ENCODE results near the gene ACVRL1. TPM values are rescaled to one million over a fixed set of nuclear protein-coding genes. Genes with fewer than 3 reads are reported as not detected.

ACVRL1 gene
- total RNA-seq, 3 donors from 2014 or later (not counting 1 experiment from before 2014, with no cell fraction given): 0.57 TPM; not detected in 2

- no peaks in the 10 kb centered on the region for H3K9me3 ChIP-seq (ENCODE audit: control insufficient read depth, insufficient read depth, low read length)
- no peak for ATAC-seq
- H3K4me1 Mint-ChIP-seq: peaks cover 0 to 5% of the 10 kb centered on the region in 2 donors
- no peaks in the 10 kb centered on the region for H3K36me3 Mint-ChIP-seq
- WGBS (ENCODE audit: insufficient coverage): 88% methylated on average over 8 of the region's 8 CpGs
- no peak overlapping the region for H3K27ac Mint-ChIP-seq
- H3K4me3 ChIP-seq (ENCODE audit: low read length): no peak overlapping the region
- DNase-seq: no peak
- no peak overlapping the region for H3K27ac ChIP-seq (ENCODE audit: low read length)
- no peaks in the 10 kb centered on the region for H3K36me3 ChIP-seq (ENCODE audit: control insufficient read depth, insufficient read depth, low read length)
- intact Hi-C loops (cut with micrococcal nuclease): no loop called here
- H3K4me3 Mint-ChIP-seq: no peak overlapping the region
- H3K27me3 Mint-ChIP-seq (ENCODE audit: low read depth in 2 of 2): peaks cover 0 to 6% of the 10 kb centered on the region in 2 donors
- no peaks in the 10 kb centered on the region for H3K4me1 ChIP-seq (ENCODE audit: control insufficient read depth, insufficient read depth, low read length)
- H3K9me3 Mint-ChIP-seq: no peaks in the 10 kb centered on the region
- TF ChIP-seq CTCF (IDR thresholded peaks at IDR 0.05): no peak
- no peaks in the 10 kb centered on the region for H3K27me3 ChIP-seq (ENCODE audit: control insufficient read depth, insufficient read depth, low read length)
Measured at GRCh38 chr12:51897181-51897580, 10.1 kb upstream of the ACVRL1 start.

- H3K9me3 Mint-ChIP-seq: no peaks in the 10 kb centered on the region
- Histone ChIP-seq H3K36me3 (ENCODE audit: control insufficient read depth, insufficient read depth, low read length) (no peaks in the 10 kb centered on the region), H3K27me3 (ENCODE audit: control insufficient read depth, insufficient read depth, low read length) (no peaks in the 10 kb centered on the region), H3K9me3 (ENCODE audit: control insufficient read depth, insufficient read depth, low read length) (no peaks in the 10 kb centered on the region), H3K4me3 (ENCODE audit: low read length) (no peak overlapping the region), H3K4me1 (ENCODE audit: control insufficient read depth, insufficient read depth, low read length) (no peaks in the 10 kb centered on the region), H3K27ac (ENCODE audit: low read length) (no peak overlapping the region)
- intact Hi-C loops (cut with micrococcal nuclease): no loop called here
- H3K27me3 Mint-ChIP-seq (ENCODE audit: low read depth in 2 of 2): peaks cover 0 to 3% of the 10 kb centered on the region in 2 donors
- ATAC-seq (no peak), DNase-seq (no peak)
- H3K4me1 Mint-ChIP-seq: peaks cover 0 to 5% of the 10 kb centered on the region in 2 donors
- no peak for TF ChIP-seq CTCF (IDR thresholded peaks at IDR 0.05)
- no peaks in the 10 kb centered on the region for H3K36me3 Mint-ChIP-seq
- 100% methylated on average over 1 of the region's 2 CpGs for WGBS (ENCODE audit: insufficient coverage)
- no peak overlapping the region for H3K4me3 Mint-ChIP-seq
- no peak overlapping the region for H3K27ac Mint-ChIP-seq
Measured at GRCh38 chr12:51898506-51898905, 8.8 kb upstream of the ACVRL1 start.

- WGBS (ENCODE audit: insufficient coverage): 81% methylated on average over 9 of the region's 9 CpGs
- Mint-ChIP-seq H3K27ac (no peak overlapping the region), H3K36me3 (no peaks in the 10 kb centered on the region), H3K27me3 (ENCODE audit: low read depth in 2 of 2) (peaks cover 0 to 3% of the 10 kb centered on the region in 2 donors), H3K9me3 (no peaks in the 10 kb centered on the region), H3K4me3 (no peak overlapping the region), H3K4me1 (peaks cover 0 to 5% of the 10 kb centered on the region in 2 donors)
- intact Hi-C loops (cut with micrococcal nuclease): no loop called here
- TF ChIP-seq CTCF (IDR thresholded peaks at IDR 0.05): no peak
- H3K27me3 ChIP-seq (ENCODE audit: control insufficient read depth, insufficient read depth, low read length): no peaks in the 10 kb centered on the region
- no peaks in the 10 kb centered on the region for H3K36me3 ChIP-seq (ENCODE audit: control insufficient read depth, insufficient read depth, low read length)
- H3K9me3 ChIP-seq (ENCODE audit: control insufficient read depth, insufficient read depth, low read length): no peaks in the 10 kb centered on the region
- ATAC-seq (no peak), DNase-seq (no peak)
- no peak overlapping the region for H3K27ac ChIP-seq (ENCODE audit: low read length)
- H3K4me3 ChIP-seq (ENCODE audit: low read length): no peak overlapping the region
- H3K4me1 ChIP-seq (ENCODE audit: control insufficient read depth, insufficient read depth, low read length): no peaks in the 10 kb centered on the region
Measured at GRCh38 chr12:51898937-51899336, 8.4 kb upstream of the ACVRL1 start.

- intact Hi-C loops (cut with micrococcal nuclease): no loop called here
- DNase-seq (no peak), ATAC-seq (no peak)
- no peaks in the 10 kb centered on the region for H3K9me3 ChIP-seq (ENCODE audit: control insufficient read depth, insufficient read depth, low read length)
- no peaks in the 10 kb centered on the region for H3K27me3 ChIP-seq (ENCODE audit: control insufficient read depth, insufficient read depth, low read length)
- TF ChIP-seq CTCF (IDR thresholded peaks at IDR 0.05): no peak
- Mint-ChIP-seq H3K9me3 (no peaks in the 10 kb centered on the region), H3K27ac (no peak overlapping the region), H3K4me1 (peaks cover 0 to 5% of the 10 kb centered on the region in 2 donors), H3K27me3 (ENCODE audit: low read depth in 2 of 2) (peaks cover 3 to 5% of the 10 kb centered on the region in 2 donors), H3K4me3 (no peak overlapping the region), H3K36me3 (no peaks in the 10 kb centered on the region)
- H3K4me1 ChIP-seq (ENCODE audit: control insufficient read depth, insufficient read depth, low read length): no peaks in the 10 kb centered on the region
- WGBS (ENCODE audit: insufficient coverage): 94% methylated on average over 43 of the region's 43 CpGs
- H3K27ac ChIP-seq (ENCODE audit: low read length): no peak overlapping the region
- H3K36me3 ChIP-seq (ENCODE audit: control insufficient read depth, insufficient read depth, low read length): no peaks in the 10 kb centered on the region
- H3K4me3 ChIP-seq (ENCODE audit: low read length): no peak overlapping the region
Measured at GRCh38 chr12:51900323-51900889, 6.9 kb upstream of the ACVRL1 start.
